Osteocyte (in vitro differentiated cells): ENCODE results near the gene HDAC9. TPM values are rescaled to one million over a fixed set of nuclear protein-coding genes. Genes with fewer than 3 reads are reported as not detected.
A peak's percentile ranks its signal among the peaks of the same experiment; 100 is the strongest.

ENCODE experiments used
- DNase-seq: peaks from one replicate; pipeline ENCODE4 v3.0.0; 2021; ENCODE audit warnings: mixed read lengths; ENCODE audit not compliant: unreplicated experiment; ENCODE audit errors: extremely low spot score
- H3K27ac Mint-ChIP-seq: one replicate; pipeline ENCODE4 v1.8.0; 2021; ENCODE audit warnings: mild to moderate bottlenecking, mixed read lengths; ENCODE audit not compliant: unreplicated experiment
- H3K27me3 Mint-ChIP-seq: one replicate; pipeline ENCODE4 v1.8.0; 2021; ENCODE audit warnings: mixed read lengths; ENCODE audit not compliant: unreplicated experiment
- H3K36me3 Mint-ChIP-seq: one replicate; pipeline ENCODE4 v1.8.0; 2021; ENCODE audit warnings: mixed read lengths; ENCODE audit not compliant: unreplicated experiment
- H3K4me1 Mint-ChIP-seq: one replicate; pipeline ENCODE4 v1.8.0; 2021; ENCODE audit warnings: mixed read lengths; ENCODE audit not compliant: unreplicated experiment
- H3K4me3 Mint-ChIP-seq: one replicate; pipeline ENCODE4 v1.8.0; 2021; ENCODE audit warnings: mild to moderate bottlenecking, moderate library complexity, mixed read lengths; ENCODE audit not compliant: unreplicated experiment
- H3K9me3 Mint-ChIP-seq: one replicate; pipeline ENCODE4 v1.8.0; 2021; ENCODE audit warnings: mixed read lengths; ENCODE audit not compliant: unreplicated experiment
- CTCF ChIP-seq: fragments of 200-600 bp; sonication (generic); IDR thresholded peaks from 2 replicates; pipeline ENCODE4 v1.5.0; 2021; ENCODE audit warnings: antibody characterized with exemption, mild to moderate bottlenecking, moderate library complexity
- total RNA-seq: library from RNA; stranded (reverse); gene quantifications from 2 replicates; pipeline ENCODE4 v1.2.1, GENCODE V29; 2021

Gene HDAC9
- total RNA-seq, 1 donor from 2014 or later: 0.81 TPM

GRCh38 chr7:18760046-18760445 is 264.5 kb downstream of the HDAC9 start:
- H3K27me3 Mint-ChIP-seq: no peaks in the 10 kb centered on the region
- no peaks in the 10 kb centered on the region for H3K36me3 Mint-ChIP-seq
- H3K4me3 Mint-ChIP-seq: no peak overlapping the region
- no peaks in the 10 kb centered on the region for H3K9me3 Mint-ChIP-seq
- peaks cover 25% of the 10 kb centered on the region for H3K4me1 Mint-ChIP-seq
- no peak for TF ChIP-seq CTCF
- no peak for DNase-seq
- no peak overlapping the region for H3K27ac Mint-ChIP-seq

- Mint-ChIP-seq H3K4me3 (no peak overlapping the region), H3K4me1 (peaks cover 23% of the 10 kb centered on the region), H3K27me3 (no peaks in the 10 kb centered on the region), H3K36me3 (no peaks in the 10 kb centered on the region), H3K9me3 (no peaks in the 10 kb centered on the region), H3K27ac (no peak overlapping the region)
- no peak for TF ChIP-seq CTCF
- no peak for DNase-seq
Observed at GRCh38 chr7:18760631-18761445, 265.3 kb downstream of the HDAC9 start.

- Mint-ChIP-seq H3K36me3 (no peaks in the 10 kb centered on the region), H3K4me1 (peaks cover 19% of the 10 kb centered on the region), H3K27ac (peak overlapping the region; percentile 72), H3K27me3 (no peaks in the 10 kb centered on the region), H3K9me3 (no peaks in the 10 kb centered on the region), H3K4me3 (no peak overlapping the region)
- no peak for DNase-seq
- no peak for TF ChIP-seq CTCF
Observed at GRCh38 chr7:18762189-18762588, 266.6 kb downstream of the HDAC9 start.

GRCh38 chr7:18768256-18768655 is 272.7 kb downstream of the HDAC9 start:
- H3K4me1 Mint-ChIP-seq: peaks cover 39% of the 10 kb centered on the region
- no peak overlapping the region for H3K4me3 Mint-ChIP-seq
- no peak for TF ChIP-seq CTCF
- H3K27ac Mint-ChIP-seq: no peak overlapping the region
- H3K9me3 Mint-ChIP-seq: no peaks in the 10 kb centered on the region
- no peaks in the 10 kb centered on the region for H3K36me3 Mint-ChIP-seq
- H3K27me3 Mint-ChIP-seq: no peaks in the 10 kb centered on the region
- no peak for DNase-seq

- no peak overlapping the region for H3K4me3 Mint-ChIP-seq
- no peak for DNase-seq
- H3K9me3 Mint-ChIP-seq: no peaks in the 10 kb centered on the region
- no peaks in the 10 kb centered on the region for H3K27me3 Mint-ChIP-seq
- peak overlapping the region; percentile 58 for H3K27ac Mint-ChIP-seq
- H3K36me3 Mint-ChIP-seq: no peaks in the 10 kb centered on the region
- H3K4me1 Mint-ChIP-seq: peaks cover 39% of the 10 kb centered on the region
- no peak for TF ChIP-seq CTCF
Observed at GRCh38 chr7:18770154-18770811, 274.7 kb downstream of the HDAC9 start.
